Trophoblast cell (in vitro differentiated cells and primary cell): ENCODE measurements around the gene TTLL12.
A peak's percentile ranks its signal among the peaks of the same experiment; 100 is the strongest.

Experiments used
- DNase-seq, 2 donors: peaks; one replicate each; pipeline ENCODE4 v3.0.0-alpha.2; 2016
- H2AFZ ChIP-seq: 2 replicates; pipeline ENCODE4 v1.6.1; 2013; ENCODE audit warnings: low read length, moderate library complexity, mild to moderate bottlenecking; ENCODE audit not compliant: insufficient read depth, poor library complexity
- H2AK5ac ChIP-seq: 2 replicates; pipeline ENCODE4 v1.6.1; 2013; ENCODE audit warnings: mild to moderate bottlenecking, low read length
- H2BK120ac ChIP-seq: 2 replicates; pipeline ENCODE4 v1.6.1; 2013; ENCODE audit warnings: low read length, mild to moderate bottlenecking, moderate library complexity; ENCODE audit not compliant: insufficient read depth, poor library complexity
- H2BK12ac ChIP-seq: 2 replicates; pipeline ENCODE4 v1.6.1; 2013; ENCODE audit warnings: mild to moderate bottlenecking, low read length, moderate library complexity
- H2BK5ac ChIP-seq: 2 replicates; pipeline ENCODE4 v1.6.1; 2013; ENCODE audit warnings: low read length, low read depth, moderate library complexity, mild to moderate bottlenecking; ENCODE audit not compliant: poor library complexity
- H3K14ac ChIP-seq: 2 replicates; pipeline ENCODE4 v1.6.1; 2013; ENCODE audit warnings: mild to moderate bottlenecking, low read length
- H3K18ac ChIP-seq: 2 replicates; pipeline ENCODE4 v1.6.1; 2013; ENCODE audit warnings: mild to moderate bottlenecking, low read length
- H3K23ac ChIP-seq: 2 replicates; pipeline ENCODE4 v1.6.1; 2013; ENCODE audit warnings: low read length
- H3K27ac ChIP-seq: 2 replicates; pipeline ENCODE4 v1.5.1; 2013; ENCODE audit warnings: low read depth, mild to moderate bottlenecking, inconsistent platforms, low read length, moderate library complexity
- H3K27me3 ChIP-seq: 2 replicates; pipeline ENCODE4 v1.6.1; 2013; ENCODE audit warnings: inconsistent platforms, mild to moderate bottlenecking, low read length, moderate library complexity; ENCODE audit not compliant: insufficient read depth
- H3K36me3 ChIP-seq, 2 experiments: 1 replicate in 1 of 2; 2 replicates in 1 of 2; pipeline ENCODE4 v1.6.1; 2013; ENCODE audit warnings: low read length in 2 of 2, mild to moderate bottlenecking in 2 of 2, moderate library complexity in 1 of 2; ENCODE audit not compliant: insufficient read depth in 2 of 2, control insufficient read depth in 1 of 2
- H3K4ac ChIP-seq: 2 replicates; pipeline ENCODE4 v1.6.1; 2013; ENCODE audit warnings: low read depth, mild to moderate bottlenecking, low read length, moderate library complexity
- H3K4me1 ChIP-seq, 2 experiments: 1 replicate in 1 of 2; 2 replicates in 1 of 2; pipeline ENCODE4 v1.6.1; 2013; ENCODE audit warnings: low read length in 2 of 2, mild to moderate bottlenecking in 2 of 2, moderate library complexity in 1 of 2; ENCODE audit not compliant: insufficient read depth in 2 of 2, control insufficient read depth in 1 of 2
- H3K4me2 ChIP-seq: 2 replicates; pipeline ENCODE4 v1.6.1; 2013; ENCODE audit warnings: inconsistent platforms, mild to moderate bottlenecking, low read length, moderate library complexity
- H3K4me3 ChIP-seq: 2 replicates; pipeline ENCODE4 v1.5.1; 2013; ENCODE audit warnings: mild to moderate bottlenecking, low read depth, low read length, inconsistent platforms
- H3K79me1 ChIP-seq: one replicate; pipeline ENCODE4 v1.6.1; 2013; ENCODE audit warnings: low read length
- H3K79me2 ChIP-seq: 2 replicates; pipeline ENCODE4 v1.6.1; 2013; ENCODE audit warnings: low read length, mild to moderate bottlenecking; ENCODE audit not compliant: control insufficient read depth, insufficient read depth, poor library complexity
- H3K9ac ChIP-seq: 2 replicates; pipeline ENCODE4 v1.6.1; 2013; ENCODE audit warnings: mild to moderate bottlenecking, low read length
- H3K9me3 ChIP-seq: 2 replicates; pipeline ENCODE4 v1.6.1; 2013; ENCODE audit warnings: low read depth, mild to moderate bottlenecking, control low read depth, inconsistent platforms, low read length; ENCODE audit not compliant: insufficient read depth
- H4K12ac ChIP-seq: 2 replicates; pipeline ENCODE4 v1.6.1; 2013; ENCODE audit warnings: low read depth, mild to moderate bottlenecking, low read length, moderate library complexity
- H4K8ac ChIP-seq: 2 replicates; pipeline ENCODE4 v1.6.1; 2013; ENCODE audit warnings: low read depth, mild to moderate bottlenecking, low read length, moderate library complexity
- H4K91ac ChIP-seq: one replicate; pipeline ENCODE4 v1.6.1; 2013; ENCODE audit warnings: low read depth, mild to moderate bottlenecking, low read length, moderate library complexity
- WGBS: extraction: QIAGEN DNeasy Blood & Tissue Kit; methylation state at CpG from one replicate; pipeline ENCODE4 v1.1.7; 2013; ENCODE audit warnings: missing lambda C conversion rate; ENCODE audit not compliant: insufficient read length, insufficient coverage; ENCODE audit errors: extremely low coverage; 5-methylcytosine and 5-hydroxymethylcytosine counted together

The TTLL12 gene

DNA sequence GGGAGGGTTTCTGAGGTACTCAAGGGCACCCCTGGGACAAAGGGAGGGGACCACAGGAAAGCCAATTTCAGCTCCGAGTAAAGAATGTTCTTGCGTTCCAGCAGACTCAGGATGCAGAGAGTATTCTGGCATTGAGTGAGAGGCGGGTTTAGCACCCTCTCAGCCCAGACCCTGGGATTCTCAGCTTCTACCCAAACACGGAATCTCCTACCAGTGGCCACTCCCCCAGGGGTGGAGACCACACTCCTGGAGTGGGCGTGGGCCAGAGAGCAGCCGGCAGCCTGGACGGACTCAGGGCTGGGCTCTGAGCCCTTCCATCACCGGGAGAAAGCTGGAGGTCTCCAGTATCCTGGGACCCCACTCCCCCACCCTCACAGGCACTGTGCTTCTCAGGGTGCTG lies 26.1 kb upstream of the TTLL12 start:
- H3K4me2 ChIP-seq, result no peak overlapping the region
- H2BK120ac ChIP-seq, result no peak overlapping the region
- no peak overlapping the region for H3K14ac ChIP-seq
- H2BK12ac ChIP-seq, result no peak overlapping the region
- H3K4me3 ChIP-seq, result no peak overlapping the region
- WGBS, result no CpG with 5 or more reads among the region's 8 CpGs
- H2AFZ ChIP-seq, result peak overlapping the region; percentile 37
- H3K18ac ChIP-seq, result no peak overlapping the region
- no peaks in the 10 kb centered on the region for H3K79me2 ChIP-seq
- H3K27ac ChIP-seq, result no peak overlapping the region
- no peaks in the 10 kb centered on the region for H3K27me3 ChIP-seq
- no peak overlapping the region for H3K9ac ChIP-seq
- no peak overlapping the region for H2AK5ac ChIP-seq
- no peak overlapping the region for H4K91ac ChIP-seq
- no peaks in the 10 kb centered on the region for H3K36me3 ChIP-seq
- no peak for DNase-seq
- no peak overlapping the region for H3K23ac ChIP-seq
- no peak overlapping the region for H4K8ac ChIP-seq
- peaks cover 6% of the 10 kb centered on the region for H3K9me3 ChIP-seq
- H2BK5ac ChIP-seq, result no peak overlapping the region
- H3K4ac ChIP-seq, result no peak overlapping the region
- no peak overlapping the region for H4K12ac ChIP-seq
- H3K79me1 ChIP-seq, result no peaks in the 10 kb centered on the region
- H3K4me1 ChIP-seq, result no peaks in the 10 kb centered on the region

- no peak for DNase-seq
- no peaks in the 10 kb centered on the region for H3K27me3 ChIP-seq
- H2BK5ac ChIP-seq, result no peak overlapping the region
- no peak overlapping the region for H2AK5ac ChIP-seq
- no peak overlapping the region for H2BK120ac ChIP-seq
- no peak overlapping the region for H3K27ac ChIP-seq
- H3K79me1 ChIP-seq, result no peaks in the 10 kb centered on the region
- no peak overlapping the region for H3K4ac ChIP-seq
- no peak overlapping the region for H3K4me3 ChIP-seq
- no peak overlapping the region for H3K23ac ChIP-seq
- no peaks in the 10 kb centered on the region for H3K79me2 ChIP-seq
- H3K36me3 ChIP-seq, result no peaks in the 10 kb centered on the region
- no peak overlapping the region for H4K12ac ChIP-seq
- no peak overlapping the region for H3K18ac ChIP-seq
- no peak overlapping the region for H3K9ac ChIP-seq
- no peak overlapping the region for H4K8ac ChIP-seq
- no peak overlapping the region for H2AFZ ChIP-seq
- no CpG with 5 or more reads among the region's 23 CpGs for WGBS
- peaks cover 4% of the 10 kb centered on the region for H3K9me3 ChIP-seq
- no peaks in the 10 kb centered on the region for H3K4me1 ChIP-seq
- H3K4me2 ChIP-seq, result no peak overlapping the region
- no peak overlapping the region for H4K91ac ChIP-seq
- H2BK12ac ChIP-seq, result no peak overlapping the region
- no peak overlapping the region for H3K14ac ChIP-seq
Measured at GRCh38 chr22:43212434-43212952, 25.6 kb upstream of the TTLL12 start.

DNA sequence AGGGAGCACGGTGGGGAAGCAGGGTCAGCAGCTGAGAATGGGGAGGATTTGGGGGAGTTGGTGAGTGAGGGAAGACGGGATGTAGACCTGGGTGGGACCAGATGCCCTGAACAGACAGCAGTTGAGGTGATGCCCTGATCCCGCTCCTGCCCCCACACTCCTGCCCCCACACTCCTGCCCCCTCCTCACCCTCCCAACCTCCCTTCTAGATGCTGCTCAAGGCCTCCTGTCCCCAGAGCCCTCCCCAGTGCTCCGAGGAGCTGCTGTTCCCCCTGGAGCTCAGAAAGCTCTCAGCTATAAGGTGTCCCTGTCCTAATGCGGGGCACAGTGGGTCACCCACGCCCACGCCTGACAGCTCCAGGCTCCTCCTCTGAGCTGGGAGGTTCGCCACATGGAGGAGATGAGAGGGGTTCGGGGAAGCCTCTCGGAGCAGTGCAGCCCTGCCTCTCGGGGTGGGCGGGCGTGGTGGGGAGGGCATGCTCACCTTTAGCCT lies 25.1 kb upstream of the TTLL12 start:
- H3K9ac ChIP-seq, result no peak overlapping the region
- H3K4me3 ChIP-seq, result no peak overlapping the region
- no peak overlapping the region for H3K27ac ChIP-seq
- H3K27me3 ChIP-seq, result no peaks in the 10 kb centered on the region
- no peak for DNase-seq
- no peak overlapping the region for H2BK12ac ChIP-seq
- H4K91ac ChIP-seq, result no peak overlapping the region
- H2AFZ ChIP-seq, result no peak overlapping the region
- H4K8ac ChIP-seq, result no peak overlapping the region
- no peak overlapping the region for H2BK5ac ChIP-seq
- H3K79me1 ChIP-seq, result no peaks in the 10 kb centered on the region
- H3K9me3 ChIP-seq, result peaks cover 2% of the 10 kb centered on the region
- no peaks in the 10 kb centered on the region for H3K4me1 ChIP-seq
- H3K23ac ChIP-seq, result no peak overlapping the region
- H3K4ac ChIP-seq, result no peak overlapping the region
- H3K79me2 ChIP-seq, result no peaks in the 10 kb centered on the region
- no peak overlapping the region for H4K12ac ChIP-seq
- H3K4me2 ChIP-seq, result no peak overlapping the region
- no peak overlapping the region for H3K18ac ChIP-seq
- no peaks in the 10 kb centered on the region for H3K36me3 ChIP-seq
- H3K14ac ChIP-seq, result no peak overlapping the region
- WGBS, result no CpG with 5 or more reads among the region's 13 CpGs
- no peak overlapping the region for H2AK5ac ChIP-seq
- H2BK120ac ChIP-seq, result no peak overlapping the region

GRCh38 chr22:43210631-43211515 lies 23.9 kb upstream of the TTLL12 start:
- Histone ChIP-seq H3K4me3 (no peak overlapping the region), H4K12ac (no peak overlapping the region), H2BK5ac (no peak overlapping the region), H3K27me3 (no peaks in the 10 kb centered on the region), H3K27ac (no peak overlapping the region), H3K79me1 (no peaks in the 10 kb centered on the region), H3K4me1 (no peaks in the 10 kb centered on the region), H3K4ac (no peak overlapping the region), H3K4me2 (no peak overlapping the region), H3K23ac (no peak overlapping the region), H4K91ac (no peak overlapping the region), H2AFZ (no peak overlapping the region), H3K79me2 (no peaks in the 10 kb centered on the region), H3K9ac (no peak overlapping the region), H2BK12ac (no peak overlapping the region), H3K18ac (no peak overlapping the region), H2AK5ac (no peak overlapping the region), H3K36me3 (no peaks in the 10 kb centered on the region), H3K14ac (no peak overlapping the region), H3K9me3 (peaks cover 2% of the 10 kb centered on the region), H4K8ac (no peak overlapping the region), H2BK120ac (no peak overlapping the region)
- no peak for DNase-seq
- no CpG with 5 or more reads among the region's 34 CpGs for WGBS
